Skeletal muscle tissue (tissue), 4 donors: ENCODE measurements around the gene ROR1. TPM values are rescaled to one million over a fixed set of nuclear protein-coding genes. Genes with fewer than 3 reads are reported as not detected.

ENCODE experiments used
- H3K27ac ChIP-seq: one replicate; pipeline ENCODE4 v1.7.0; 2013; ENCODE audit warnings: mild to moderate bottlenecking, low read depth, low read length, inconsistent platforms
- H3K27me3 ChIP-seq, 3 donors: one replicate each; pipeline ENCODE4 v1.7.0; 2013; ENCODE audit warnings: low read length in 3 of 3; ENCODE audit not compliant: control insufficient read depth in 3 of 3, insufficient read depth in 3 of 3
- H3K36me3 ChIP-seq, 3 donors: one replicate each; pipeline ENCODE4 v1.7.0; 2013; ENCODE audit warnings: low read length in 3 of 3; ENCODE audit not compliant: control insufficient read depth in 3 of 3, insufficient read depth in 3 of 3
- H3K4me1 ChIP-seq, 3 donors: one replicate each; pipeline ENCODE4 v1.7.0; 2013; ENCODE audit warnings: low read length in 3 of 3, mild to moderate bottlenecking in 3 of 3; ENCODE audit not compliant: control insufficient read depth in 3 of 3, insufficient read depth in 3 of 3
- H3K4me3 ChIP-seq, 3 donors: one replicate each; pipeline ENCODE4 v1.7.0; 2013; ENCODE audit warnings: low read length in 3 of 3
- H3K9ac ChIP-seq, 3 donors: one replicate each; pipeline ENCODE4 v1.7.0; 2013; ENCODE audit warnings: low read length in 3 of 3, mild to moderate bottlenecking in 3 of 3, moderate library complexity in 2 of 3, low read depth in 1 of 3
- H3K9me3 ChIP-seq, 3 donors: one replicate each; pipeline ENCODE4 v1.7.0; 2013; ENCODE audit warnings: low read length in 3 of 3; ENCODE audit not compliant: control insufficient read depth in 3 of 3
- total RNA-seq: library from RNA; depleted of rRNA; stranded (reverse); fragments of >200 nt; gene quantifications from one replicate; pipeline ENCODE4 v1.2.3, GENCODE V29; 2014
- donor health status: Osteomylitis.

Gene ROR1
- total RNA-seq, 1 donor from 2014 or later, result 7.8 TPM

GRCh38 chr1:63898428-63899196 is 124.8 kb downstream of the ROR1 start:
- Histone ChIP-seq H3K36me3 (no peaks in the 10 kb centered on the region), H3K27ac (no peak overlapping the region), H3K4me3 (no peak overlapping the region), H3K4me1 (peaks cover 0 to 4% (median 0%) of the 10 kb centered on the region in 3 donors), H3K27me3 (no peaks in the 10 kb centered on the region), H3K9me3 (no peaks in the 10 kb centered on the region), H3K9ac (no peak overlapping the region)

- Histone ChIP-seq H3K27me3 (no peaks in the 10 kb centered on the region), H3K9me3 (no peaks in the 10 kb centered on the region), H3K4me3 (no peak overlapping the region), H3K27ac (no peak overlapping the region), H3K9ac (no peak overlapping the region), H3K36me3 (no peaks in the 10 kb centered on the region), H3K4me1 (peaks cover 0 to 4% (median 0%) of the 10 kb centered on the region in 3 donors)
Observed at GRCh38 chr1:63901094-63901493, 127.3 kb downstream of the ROR1 start.

GRCh38 chr1:63902844-63903589 is 129.2 kb downstream of the ROR1 start:
- H3K9me3 ChIP-seq, result no peaks in the 10 kb centered on the region
- H3K4me1 ChIP-seq, result peaks cover 0 to 10% (median 2%) of the 10 kb centered on the region in 3 donors
- H3K4me3 ChIP-seq, result no peak overlapping the region
- H3K9ac ChIP-seq, result no peak overlapping the region
- H3K27ac ChIP-seq, result no peak overlapping the region
- H3K27me3 ChIP-seq, result no peaks in the 10 kb centered on the region
- H3K36me3 ChIP-seq, result no peaks in the 10 kb centered on the region

- Histone ChIP-seq H3K4me1 (peaks cover 4 to 15% (median 10%) of the 10 kb centered on the region in 3 donors), H3K9me3 (no peaks in the 10 kb centered on the region), H3K4me3 (no peak overlapping the region), H3K36me3 (no peaks in the 10 kb centered on the region), H3K9ac (no peak overlapping the region), H3K27ac (no peak overlapping the region), H3K27me3 (no peaks in the 10 kb centered on the region)
Observed at GRCh38 chr1:63903947-63904610, 130.3 kb downstream of the ROR1 start.

GRCh38 chr1:63904826-63905225 is 131.0 kb downstream of the ROR1 start:
- no peaks in the 10 kb centered on the region for H3K9me3 ChIP-seq
- H3K36me3 ChIP-seq, result no peaks in the 10 kb centered on the region
- H3K27ac ChIP-seq, result no peak overlapping the region
- H3K9ac ChIP-seq, result no peak overlapping the region
- no peak overlapping the region for H3K4me3 ChIP-seq
- H3K4me1 ChIP-seq, result peaks cover 4 to 15% (median 10%) of the 10 kb centered on the region in 3 donors
- no peaks in the 10 kb centered on the region for H3K27me3 ChIP-seq

- H3K27ac ChIP-seq, result no peak overlapping the region
- no peaks in the 10 kb centered on the region for H3K9me3 ChIP-seq
- H3K27me3 ChIP-seq, result no peaks in the 10 kb centered on the region
- H3K36me3 ChIP-seq, result no peaks in the 10 kb centered on the region
- H3K9ac ChIP-seq, result no peak overlapping the region
- peaks cover 4 to 15% (median 10%) of the 10 kb centered on the region in 3 donors for H3K4me1 ChIP-seq
- H3K4me3 ChIP-seq, result no peak overlapping the region
Observed at GRCh38 chr1:63906047-63906704, 132.4 kb downstream of the ROR1 start.

- Histone ChIP-seq H3K27ac (no peak overlapping the region), H3K27me3 (no peaks in the 10 kb centered on the region), H3K4me1 (peaks cover 4 to 15% (median 10%) of the 10 kb centered on the region in 3 donors)
Observed at GRCh38 chr1:63907051-63907450, 133.2 kb downstream of the ROR1 start.

GRCh38 chr1:63908016-63908415 is 134.2 kb downstream of the ROR1 start:
- no peaks in the 10 kb centered on the region for H3K27me3 ChIP-seq
- H3K27ac ChIP-seq, result no peak overlapping the region
- H3K4me3 ChIP-seq, result no peak overlapping the region
- H3K9ac ChIP-seq, result no peak overlapping the region
- no peaks in the 10 kb centered on the region for H3K36me3 ChIP-seq
- H3K9me3 ChIP-seq, result no peaks in the 10 kb centered on the region
- peaks cover 6 to 11% (median 10%) of the 10 kb centered on the region in 3 donors for H3K4me1 ChIP-seq

More at GRCh38 chr1:63907051-63907450, 133.2 kb downstream of the ROR1 start:
- no peaks in the 10 kb centered on the region for H3K36me3 ChIP-seq
- no peak overlapping the region for H3K9ac ChIP-seq
- no peaks in the 10 kb centered on the region for H3K9me3 ChIP-seq
- no peak overlapping the region for H3K4me3 ChIP-seq

GRCh38 chr1:63909526-63909925 is 135.7 kb downstream of the ROR1 start:
- Histone ChIP-seq H3K4me1 (peaks cover 6 to 13% (median 11%) of the 10 kb centered on the region in 3 donors), H3K9ac (no peak overlapping the region), H3K27ac (no peak overlapping the region), H3K4me3 (no peak overlapping the region), H3K9me3 (no peaks in the 10 kb centered on the region), H3K36me3 (no peaks in the 10 kb centered on the region), H3K27me3 (no peaks in the 10 kb centered on the region)
